NB4 (cell line): ENCODE measurements around the gene LRR1.

Experiments used
- DNase-seq: peaks from one replicate; pipeline ENCODE4 v3.0.0; 2010; ENCODE audit warnings: low read depth
- H3K4me3 ChIP-seq: one replicate; pipeline ENCODE4 v1.5.1; 2011; ENCODE audit warnings: mild to moderate bottlenecking, low read depth, low read length, moderate library complexity
- CTCF ChIP-seq: IDR thresholded peaks from one replicate; pipeline ENCODE4 v1.5.1; 2012; ENCODE audit warnings: low read depth, low read length
- MAX ChIP-seq: IDR thresholded peaks from 2 replicates; pipeline ENCODE4 v1.6.1; 2011; ENCODE audit warnings: low read depth, low read length
- MYC ChIP-seq: IDR thresholded peaks from 2 replicates; pipeline ENCODE4 v1.6.1; 2011; ENCODE audit warnings: low read depth, low read length
- POLR2A ChIP-seq: IDR thresholded peaks from 2 replicates; pipeline ENCODE4 v1.6.1; 2011; ENCODE audit warnings: mild to moderate bottlenecking; ENCODE audit not compliant: insufficient read length; ENCODE audit errors: extremely low read depth

LRR1 gene

GRCh38 chr14:49622022-49622607 lies 23.4 kb downstream of the LRR1 start:
- TF ChIP-seq POLR2A (no peak), MYC (no peak), MAX (no peak), CTCF (no peak)

GRCh38 chr14:49623387-49623786 lies 24.6 kb downstream of the LRR1 start:
- H3K4me3 ChIP-seq, result peak overlapping the region; percentile 85
- no peak for DNase-seq
- no peak for TF ChIP-seq MYC
- no peak for TF ChIP-seq POLR2A
- TF ChIP-seq MAX, result no peak
- no peak for TF ChIP-seq CTCF

More at GRCh38 chr14:49622022-49622607, 23.4 kb downstream of the LRR1 start:
- no peak for DNase-seq
- H3K4me3 ChIP-seq, result peak overlapping the region; percentile 85

- DNase-seq, result no peak
- TF ChIP-seq CTCF, result no peak
- TF ChIP-seq MAX, result no peak
- no peak for TF ChIP-seq POLR2A
- peak overlapping the region; percentile 85 for H3K4me3 ChIP-seq
Measured at GRCh38 chr14:49623941-49624839, 25.4 kb downstream of the LRR1 start.

- TF ChIP-seq POLR2A (peak; percentile 90), MYC (peak; percentile 92), CTCF (peak; percentile 67), MAX (peak; percentile 98)
- H3K4me3 ChIP-seq, result peak overlapping the region; percentile 100
- peak; percentile 98 for DNase-seq
Measured at GRCh38 chr14:49633640-49634546, 35.2 kb downstream of the LRR1 start.

- peak within 1 kb of the TSS; percentile 87 for H3K4me3 ChIP-seq
- TF ChIP-seq CTCF (no peak), MAX (peak; percentile 64), POLR2A (peak; percentile 16), MYC (no peak; the same call in none of the 2 replicates)
- peak; percentile 75 for DNase-seq
Measured at GRCh38 chr14:49634547-49635334, 36.0 kb downstream of the LRR1 start, which contains the start of gene DNAAF2. TSS of gene DNAAF2 (minus strand) at chr14:49635244. CDS start at chr14:49635149, 95 bp downstream.
